Glutamatergic neuron (in vitro differentiated cells): ENCODE data around the gene NEGR1. TPM values are rescaled to one million over a fixed set of nuclear protein-coding genes. Genes with fewer than 3 reads are reported as not detected.

ENCODE experiments used
- DNase-seq: peaks from one replicate; pipeline ENCODE4 v3.0.0; 2022
- H3K27ac Mint-ChIP-seq: one replicate; pipeline ENCODE4 v1.8.0; 2020; ENCODE audit warnings: mild to moderate bottlenecking, mixed read lengths, inconsistent platforms; ENCODE audit not compliant: unreplicated experiment
- H3K27me3 Mint-ChIP-seq: one replicate; pipeline ENCODE4 v1.8.0; 2020; ENCODE audit warnings: mild to moderate bottlenecking, moderate library complexity, mixed read lengths, inconsistent platforms; ENCODE audit not compliant: unreplicated experiment
- H3K36me3 Mint-ChIP-seq: one replicate; pipeline ENCODE4 v1.8.0; 2020; ENCODE audit warnings: mild to moderate bottlenecking, mixed read lengths, inconsistent platforms; ENCODE audit not compliant: unreplicated experiment
- H3K4me1 Mint-ChIP-seq: one replicate; pipeline ENCODE4 v1.8.0; 2020; ENCODE audit warnings: mild to moderate bottlenecking, low read depth, mixed read lengths, inconsistent platforms; ENCODE audit not compliant: unreplicated experiment
- H3K4me3 Mint-ChIP-seq: one replicate; pipeline ENCODE4 v1.8.0; 2020; ENCODE audit warnings: mild to moderate bottlenecking, mixed read lengths, inconsistent platforms; ENCODE audit not compliant: unreplicated experiment
- H3K9me3 Mint-ChIP-seq: one replicate; pipeline ENCODE4 v1.8.0; 2020; ENCODE audit warnings: mild to moderate bottlenecking, moderate library complexity, mixed read lengths, inconsistent platforms; ENCODE audit not compliant: unreplicated experiment
- CTCF ChIP-seq: fragments of 200-600 bp; sonication (generic); IDR thresholded peaks from one replicate; pipeline ENCODE4 v1.5.0; 2021; ENCODE audit not compliant: partially characterized antibody, unreplicated experiment
- total RNA-seq: library from RNA; stranded (reverse); fragmentation: NEBNext Ultra II Directional; extraction: Animal tissue kit (Norgen Biotek cat#: 25700); gene quantifications from one replicate; pipeline ENCODE4 v1.2.1, GENCODE V29; 2021; ENCODE audit not compliant: unreplicated experiment

NEGR1 gene
- total RNA-seq, 1 donor from 2014 or later = 0.51 TPM

- H3K27ac Mint-ChIP-seq = no peak overlapping the region
- TF ChIP-seq CTCF = no peak
- no peak overlapping the region for H3K4me3 Mint-ChIP-seq
These were observed 663.4 kb downstream of the NEGR1 start for GRCh38 chr1:71618766-71619530.

GRCh38 chr1:71618191-71618590 lies 664.1 kb downstream of the NEGR1 start:
- Mint-ChIP-seq H3K27me3 (no peaks in the 10 kb centered on the region), H3K9me3 (no peaks in the 10 kb centered on the region), H3K4me3 (no peak overlapping the region), H3K36me3 (no peaks in the 10 kb centered on the region), H3K4me1 (no peaks in the 10 kb centered on the region), H3K27ac (no peak overlapping the region)
- DNase-seq = no peak
- no peak for TF ChIP-seq CTCF

More at GRCh38 chr1:71618766-71619530, 663.4 kb downstream of the NEGR1 start:
- DNase-seq = no peak
- Mint-ChIP-seq H3K4me1 (no peaks in the 10 kb centered on the region), H3K9me3 (no peaks in the 10 kb centered on the region), H3K27me3 (no peaks in the 10 kb centered on the region), H3K36me3 (no peaks in the 10 kb centered on the region)

- no peak overlapping the region for H3K27ac Mint-ChIP-seq
- H3K4me1 Mint-ChIP-seq = no peaks in the 10 kb centered on the region
- no peaks in the 10 kb centered on the region for H3K9me3 Mint-ChIP-seq
- DNase-seq = no peak
- no peaks in the 10 kb centered on the region for H3K36me3 Mint-ChIP-seq
- no peak overlapping the region for H3K4me3 Mint-ChIP-seq
- H3K27me3 Mint-ChIP-seq = no peaks in the 10 kb centered on the region
- TF ChIP-seq CTCF = no peak
These were observed 671.9 kb downstream of the NEGR1 start for GRCh38 chr1:71610476-71610875.

GRCh38 chr1:71603044-71603776 lies 679.1 kb downstream of the NEGR1 start:
- H3K4me1 Mint-ChIP-seq = no peaks in the 10 kb centered on the region
- TF ChIP-seq CTCF = no peak
- no peaks in the 10 kb centered on the region for H3K27me3 Mint-ChIP-seq
- H3K27ac Mint-ChIP-seq = no peak overlapping the region
- H3K4me3 Mint-ChIP-seq = no peak overlapping the region
- H3K36me3 Mint-ChIP-seq = no peaks in the 10 kb centered on the region
- no peaks in the 10 kb centered on the region for H3K9me3 Mint-ChIP-seq
- DNase-seq = no peak

GRCh38 chr1:71600023-71600422 lies 682.3 kb downstream of the NEGR1 start:
- no peak for DNase-seq
- Mint-ChIP-seq H3K36me3 (no peaks in the 10 kb centered on the region), H3K9me3 (no peaks in the 10 kb centered on the region), H3K27me3 (no peaks in the 10 kb centered on the region), H3K27ac (no peak overlapping the region), H3K4me1 (no peaks in the 10 kb centered on the region), H3K4me3 (no peak overlapping the region)
- no peak for TF ChIP-seq CTCF
